GM19240 (cell line): Measurements from ENCODE around the gene OR3A2.
"Not testable (repeated sequence)": the region's sequence is repeated elsewhere in the genome, so short reads cannot be mapped to it uniquely, and the experiment has no call there.

ENCODE experiments used
- DNase-seq: peaks from one replicate; pipeline ENCODE4 v3.0.0; 2011; ENCODE audit warnings: low spot score; ENCODE audit not compliant: insufficient read length

The OR3A2 gene

GRCh38 chr17:3293548-3293947 lies 92.6 kb downstream of the OR3A2 start:
- DNase-seq = not testable (repeated sequence)

DNA sequence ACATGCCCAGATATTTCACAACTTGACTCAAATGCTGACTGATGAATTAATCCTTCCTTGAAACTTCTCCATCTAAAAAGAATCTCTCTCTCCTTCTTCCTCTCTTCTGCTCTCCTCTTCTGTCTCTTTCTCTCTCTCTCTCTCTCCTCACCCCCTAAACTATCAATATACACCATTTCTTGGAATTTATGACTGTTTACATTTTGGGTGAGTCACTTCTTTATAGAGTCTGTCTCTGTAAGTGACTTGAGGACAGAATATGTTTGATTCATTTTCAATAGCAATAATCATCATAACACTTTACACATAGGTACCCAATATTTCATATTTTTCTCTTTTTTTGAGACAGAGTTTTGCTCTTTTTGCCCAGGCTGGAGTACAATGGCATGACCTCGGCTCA lies 103.2 kb downstream of the OR3A2 start:
- no peak for DNase-seq

DNA sequence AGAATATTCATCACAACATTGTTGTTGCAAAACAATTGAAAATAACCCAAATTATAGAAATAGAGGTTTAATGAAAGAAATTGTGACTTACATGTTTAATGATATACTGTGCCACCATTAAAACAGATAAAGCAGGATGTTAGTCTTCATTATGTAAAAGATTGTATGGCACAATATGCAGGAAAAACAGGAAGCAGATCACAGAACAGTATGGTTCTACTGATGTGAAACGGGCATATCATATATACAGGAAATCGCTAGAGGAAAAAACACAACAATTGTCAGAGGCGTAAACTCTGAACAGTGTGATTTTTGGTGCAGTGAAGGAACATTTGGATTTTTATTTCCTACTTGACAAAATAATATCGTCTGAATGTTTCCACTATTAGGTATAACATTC lies 110.0 kb downstream of the OR3A2 start:
- no peak for DNase-seq

- no peak for DNase-seq
Observed at GRCh38 chr17:3271072-3271848, 114.8 kb downstream of the OR3A2 start.

- DNase-seq = no peak
Observed at GRCh38 chr17:3260600-3260999, 125.5 kb downstream of the OR3A2 start.

- no peak for DNase-seq
Observed at GRCh38 chr17:3260163-3260562, 125.9 kb downstream of the OR3A2 start.

DNA sequence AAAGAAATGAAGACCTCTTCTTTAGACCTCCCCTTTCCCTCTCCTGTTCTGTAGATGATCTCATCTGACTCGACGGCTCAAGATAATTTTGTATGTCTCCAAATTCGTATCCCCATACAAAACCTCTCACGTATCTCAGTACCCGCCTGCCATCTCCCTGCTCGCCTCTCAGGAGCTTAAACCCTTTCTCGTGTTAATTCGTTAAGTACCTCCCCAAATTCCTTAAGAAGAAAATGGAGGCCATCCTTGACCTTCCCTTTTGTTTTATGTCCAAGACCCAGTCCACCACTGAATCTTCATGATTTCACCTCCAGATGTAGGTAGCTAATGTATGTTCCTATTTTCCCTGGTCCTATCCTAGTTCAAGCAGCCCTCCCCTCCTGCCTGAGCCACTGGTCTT lies 129.5 kb downstream of the OR3A2 start:
- no peak for DNase-seq

DNA sequence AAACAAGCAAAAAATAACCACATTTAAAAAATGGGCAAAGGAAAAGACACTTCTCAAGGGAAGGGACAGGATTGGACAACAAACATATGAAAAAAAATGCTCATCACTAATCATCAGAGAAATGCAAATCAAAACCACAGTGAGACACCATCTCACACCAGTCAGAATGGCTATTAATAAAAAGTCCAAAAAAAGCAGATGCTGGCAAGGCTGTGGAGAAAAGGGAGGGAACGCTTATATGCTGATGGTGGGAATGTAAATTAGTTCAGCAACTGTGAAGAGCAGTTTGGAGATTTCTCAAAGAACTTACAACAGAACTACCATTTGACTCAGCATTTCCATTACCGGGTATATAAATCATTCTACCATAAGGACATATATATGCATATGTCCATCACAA lies 137.1 kb downstream of the OR3A2 start:
- DNase-seq = not testable (repeated sequence)

- not testable (repeated sequence) for DNase-seq
Observed at GRCh38 chr17:3244841-3245240, 141.3 kb downstream of the OR3A2 start.

- DNase-seq = not testable (repeated sequence)
Observed at GRCh38 chr17:3241044-3241443, 145.1 kb downstream of the OR3A2 start.

GRCh38 chr17:3238685-3239084 lies 147.4 kb downstream of the OR3A2 start:
- not testable (repeated sequence) for DNase-seq

DNA sequence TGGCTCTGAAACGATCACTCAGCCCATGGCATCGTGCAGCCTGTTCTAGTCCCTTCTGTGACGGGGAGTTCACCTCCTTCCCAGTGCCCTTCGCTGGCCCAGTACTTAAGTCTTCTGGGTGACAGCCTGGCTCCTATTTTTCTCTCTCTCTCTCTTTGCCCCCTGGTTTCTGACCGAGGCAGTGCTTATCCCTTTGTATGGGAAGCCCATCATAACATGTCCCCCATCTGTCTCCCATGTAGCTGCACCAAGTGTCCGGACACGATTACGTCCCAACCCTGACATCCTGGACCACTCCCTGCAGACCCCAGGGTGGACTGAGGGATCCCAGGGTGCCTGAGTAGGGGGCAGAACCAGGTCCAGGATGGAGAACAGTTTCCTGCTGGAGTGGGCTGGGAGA lies 153.8 kb downstream of the OR3A2 start:
- not testable (repeated sequence) for DNase-seq
